Naive B cell (primary cell): ENCODE measurements around the gene USP34. TPM values are rescaled to one million over a fixed set of nuclear protein-coding genes. Genes with fewer than 3 reads are reported as not detected.

Experiments
- ATAC-seq, 2 donors: fragments of 150-1000 bp; cut with Tn5 transposase; 2 replicates each; pipeline ENCODE4 v1.10.0; 2021; ENCODE audit warnings: low read depth in 2 of 2, mild to moderate bottlenecking in 2 of 2, moderate library complexity in 2 of 2
- DNase-seq: peaks from one replicate; pipeline ENCODE4 v3.0.0; 2022
- H3K27ac Mint-ChIP-seq, 6 donors: one replicate each; pipeline ENCODE4 v1.8.0; 2020 to 2022; ENCODE audit warnings: mild to moderate bottlenecking in 6 of 6, mixed read lengths in 6 of 6, moderate library complexity in 5 of 6, inconsistent platforms in 2 of 6
- H3K27me3 Mint-ChIP-seq, 3 donors: one replicate each; pipeline ENCODE4 v1.8.0; 2021 to 2022; ENCODE audit warnings: mixed read lengths in 3 of 3, mild to moderate bottlenecking in 1 of 3
- H3K36me3 Mint-ChIP-seq, 2 donors: one replicate each; pipeline ENCODE4 v1.8.0; 2020 to 2022; ENCODE audit warnings: mixed read lengths in 2 of 2, inconsistent platforms in 1 of 2, mild to moderate bottlenecking in 1 of 2
- H3K4me1 Mint-ChIP-seq, 3 donors: one replicate each; pipeline ENCODE4 v1.8.0; 2020 to 2022; ENCODE audit warnings: mixed read lengths in 3 of 3, inconsistent platforms in 1 of 3, mild to moderate bottlenecking in 1 of 3, moderate library complexity in 1 of 3
- H3K4me3 Mint-ChIP-seq, 8 donors: one replicate each; pipeline ENCODE4 v1.8.0; 2020 to 2022; ENCODE audit warnings: mild to moderate bottlenecking in 8 of 8, mixed read lengths in 8 of 8, moderate library complexity in 8 of 8, inconsistent platforms in 2 of 8
- H3K9me3 Mint-ChIP-seq, 7 donors: one replicate each; pipeline ENCODE4 v1.8.0; 2020 to 2022; ENCODE audit warnings: mixed read lengths in 7 of 7, mild to moderate bottlenecking in 5 of 7, inconsistent platforms in 2 of 7, moderate library complexity in 1 of 7
- polyA plus RNA-seq, 6 donors: library from polyadenylated mRNA; unstranded; fragments of 300-500 nt; fragmentation: Illumina TruSeq; gene quantifications; one replicate each; pipeline ENCODE4 v1.2.3, GENCODE V29; 2021; ENCODE audit warnings: low read depth in 6 of 6

USP34 gene
- polyA plus RNA-seq, 6 donors from 2014 or later = 16.1 to 26.9 (median 21.4) TPM

GRCh38 chr2:61255580-61256437 is 215.1 kb downstream of the USP34 start:
- no peaks in the 10 kb centered on the region for H3K27me3 Mint-ChIP-seq
- H3K4me3 Mint-ChIP-seq = no peak overlapping the region
- H3K27ac Mint-ChIP-seq = peak overlapping the region in 1 of 6 donors; percentile 8
- H3K4me1 Mint-ChIP-seq = no peaks in the 10 kb centered on the region
- ATAC-seq (no peak), DNase-seq (no peak)
- H3K9me3 Mint-ChIP-seq = no peaks in the 10 kb centered on the region
- H3K36me3 Mint-ChIP-seq = peaks cover 11 to 16% of the 10 kb centered on the region in 2 donors

- no peak overlapping the region for H3K4me3 Mint-ChIP-seq
- ATAC-seq (no peak), DNase-seq (no peak)
- no peaks in the 10 kb centered on the region for H3K4me1 Mint-ChIP-seq
- H3K27ac Mint-ChIP-seq = peak overlapping the region in 2 of 6 donors; percentile 18 to 62
- no peaks in the 10 kb centered on the region for H3K27me3 Mint-ChIP-seq
- H3K9me3 Mint-ChIP-seq = no peaks in the 10 kb centered on the region
- peaks cover 11 to 16% of the 10 kb centered on the region in 2 donors for H3K36me3 Mint-ChIP-seq
Observed at GRCh38 chr2:61254536-61254935, 216.4 kb downstream of the USP34 start.

DNA sequence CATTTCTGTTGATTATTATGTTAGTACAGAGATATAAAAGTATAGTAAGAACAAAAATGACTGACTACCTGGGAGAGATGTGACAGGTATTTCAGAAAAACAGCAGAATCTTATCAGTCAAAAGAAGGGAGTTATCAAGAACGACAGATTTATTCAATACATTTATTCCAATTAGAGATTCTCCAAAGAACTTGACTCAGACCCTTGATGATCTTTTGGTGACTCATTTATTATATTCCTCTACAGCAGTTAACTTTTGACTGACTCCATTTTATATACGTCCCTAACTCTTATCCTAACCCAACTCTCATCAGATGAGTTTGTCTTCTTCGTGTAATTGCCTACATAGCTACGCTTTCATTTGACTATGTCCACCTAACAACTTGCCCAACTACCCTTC is 217.8 kb downstream of the USP34 start:
- peak overlapping the region in 2 of 6 donors; percentile 13 to 48 for H3K27ac Mint-ChIP-seq
- no peak for ATAC-seq
- peaks cover 4 to 14% of the 10 kb centered on the region in 2 donors for H3K36me3 Mint-ChIP-seq

DNA sequence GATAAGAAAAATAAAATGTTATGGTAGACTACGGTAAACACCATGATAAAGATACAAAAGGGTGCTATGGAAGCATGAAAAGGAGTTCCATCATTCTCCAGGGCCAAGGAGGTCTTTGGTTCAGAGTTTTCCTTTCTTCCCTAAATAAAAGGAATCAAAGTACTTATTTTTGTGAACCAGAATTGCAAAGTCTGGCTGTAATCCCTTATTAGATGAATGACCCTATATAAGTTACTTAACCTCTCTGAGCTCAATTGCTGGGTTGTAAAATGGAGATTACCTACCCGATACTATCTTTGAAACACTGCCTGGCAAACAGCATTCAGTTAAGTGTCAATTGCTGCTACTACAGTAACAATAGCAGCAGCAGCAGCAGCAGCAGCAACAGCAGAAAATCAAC is 218.9 kb downstream of the USP34 start:
- Mint-ChIP-seq H3K4me3 (no peak overlapping the region), H3K4me1 (no peaks in the 10 kb centered on the region), H3K9me3 (no peaks in the 10 kb centered on the region), H3K27me3 (no peaks in the 10 kb centered on the region), H3K27ac (no peak overlapping the region), H3K36me3 (peaks cover 4 to 16% of the 10 kb centered on the region in 2 donors)
- no peak for ATAC-seq
- DNase-seq = no peak

More for the DNA sequence above, 217.8 kb downstream of the USP34 start:
- Mint-ChIP-seq H3K9me3 (no peaks in the 10 kb centered on the region), H3K27me3 (no peaks in the 10 kb centered on the region), H3K4me1 (no peaks in the 10 kb centered on the region), H3K4me3 (no peak overlapping the region)
- no peak for DNase-seq

DNA sequence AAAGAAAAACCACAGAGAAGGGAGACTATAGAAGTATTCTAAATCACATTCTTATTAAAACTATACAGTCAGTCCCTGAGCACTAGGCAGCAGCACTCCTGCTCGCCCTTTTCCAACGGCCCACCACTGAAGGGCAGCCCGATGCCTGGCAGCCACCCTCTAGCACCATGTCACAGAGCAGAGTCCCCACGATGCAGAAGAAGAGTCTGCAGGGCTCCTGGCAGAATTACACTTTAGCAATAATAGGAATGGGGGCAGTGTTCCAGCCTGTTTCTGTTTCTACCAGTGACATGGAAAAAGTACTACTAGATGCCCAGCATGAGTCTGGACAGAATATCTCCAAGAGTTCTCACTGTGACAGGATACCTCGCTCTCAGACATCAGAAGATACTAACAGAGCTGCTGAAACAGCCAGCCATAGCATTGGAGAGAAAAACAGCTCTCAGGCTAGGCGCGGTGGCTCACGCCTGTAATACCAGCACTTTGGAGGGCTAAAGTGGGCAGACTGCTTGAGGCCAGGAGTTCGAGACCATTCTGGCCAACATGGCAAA is 221.3 kb downstream of the USP34 start:
- no peak overlapping the region for H3K27ac Mint-ChIP-seq

GRCh38 chr2:61247204-61247812 is 223.6 kb downstream of the USP34 start:
- Mint-ChIP-seq H3K4me3 (no peak overlapping the region), H3K4me1 (peaks cover 0 to 3% (median 0%) of the 10 kb centered on the region in 3 donors), H3K27ac (peak overlapping the region in 2 of 6 donors; percentile 4 to 70), H3K9me3 (no peaks in the 10 kb centered on the region), H3K36me3 (peaks cover 14 to 18% of the 10 kb centered on the region in 2 donors), H3K27me3 (no peaks in the 10 kb centered on the region)
- DNase-seq (no peak), ATAC-seq (no peak)

More for the DNA sequence above, 221.3 kb downstream of the USP34 start:
- ATAC-seq (no peak), DNase-seq (no peak)
- Mint-ChIP-seq H3K36me3 (peaks cover 16% of the 10 kb centered on the region in 2 donors), H3K27me3 (no peaks in the 10 kb centered on the region), H3K4me3 (no peak overlapping the region), H3K9me3 (no peaks in the 10 kb centered on the region), H3K4me1 (no peaks in the 10 kb centered on the region)

GRCh38 chr2:61244694-61245093 is 226.2 kb downstream of the USP34 start:
- Mint-ChIP-seq H3K4me3 (no peak overlapping the region), H3K27ac (no peak overlapping the region), H3K4me1 (peaks cover under 1 to 5% (median 4%) of the 10 kb centered on the region in 3 donors), H3K9me3 (no peaks in the 10 kb centered on the region), H3K27me3 (no peaks in the 10 kb centered on the region), H3K36me3 (peaks cover 24 to 26% of the 10 kb centered on the region in 2 donors)
- no peak for DNase-seq
- ATAC-seq = no peak

- DNase-seq = no peak
- peaks cover 17 to 21% (median 17%) of the 10 kb centered on the region in 3 donors for H3K4me1 Mint-ChIP-seq
- H3K27me3 Mint-ChIP-seq = no peaks in the 10 kb centered on the region
- peaks cover 17 to 24% of the 10 kb centered on the region in 2 donors for H3K36me3 Mint-ChIP-seq
- no peak for ATAC-seq
- no peaks in the 10 kb centered on the region for H3K9me3 Mint-ChIP-seq
- no peak overlapping the region for H3K4me3 Mint-ChIP-seq
- H3K27ac Mint-ChIP-seq = no peak overlapping the region
Observed at GRCh38 chr2:61241266-61241665, 229.6 kb downstream of the USP34 start.

- Mint-ChIP-seq H3K4me1 (peaks cover 21 to 22% (median 22%) of the 10 kb centered on the region in 3 donors), H3K9me3 (no peaks in the 10 kb centered on the region), H3K4me3 (peak overlapping the region in 2 of 8 donors; percentile 3 to 67), H3K27ac (peak overlapping the region in 4 of 6 donors; percentile 34 to 73 (median 66)), H3K36me3 (peaks cover 13 to 25% of the 10 kb centered on the region in 2 donors), H3K27me3 (no peaks in the 10 kb centered on the region)
- no peak for DNase-seq
- peak; percentile 47 to 56 for ATAC-seq
Observed at GRCh38 chr2:61238219-61239012, 232.5 kb downstream of the USP34 start.

- no peaks in the 10 kb centered on the region for H3K9me3 Mint-ChIP-seq
- no peaks in the 10 kb centered on the region for H3K27me3 Mint-ChIP-seq
- H3K4me1 Mint-ChIP-seq = peaks cover 17 to 21% (median 18%) of the 10 kb centered on the region in 3 donors
- peak overlapping the region in 3 of 6 donors; percentile 7 to 87 (median 38) for H3K27ac Mint-ChIP-seq
- H3K36me3 Mint-ChIP-seq = peaks cover 12 to 15% of the 10 kb centered on the region in 2 donors
- H3K4me3 Mint-ChIP-seq = no peak overlapping the region
- no peak for ATAC-seq
- no peak for DNase-seq
Observed at GRCh38 chr2:61235716-61236115, 235.2 kb downstream of the USP34 start.

GRCh38 chr2:61233581-61233980 is 237.3 kb downstream of the USP34 start:
- DNase-seq (no peak), ATAC-seq (no peak)
- Mint-ChIP-seq H3K27me3 (no peaks in the 10 kb centered on the region), H3K4me3 (no peak overlapping the region), H3K4me1 (peaks cover 11 to 13% (median 12%) of the 10 kb centered on the region in 3 donors), H3K27ac (peak overlapping the region in 5 of 6 donors; percentile 13 to 94 (median 24)), H3K9me3 (no peaks in the 10 kb centered on the region), H3K36me3 (peaks cover 20 to 24% of the 10 kb centered on the region in 2 donors)

DNA sequence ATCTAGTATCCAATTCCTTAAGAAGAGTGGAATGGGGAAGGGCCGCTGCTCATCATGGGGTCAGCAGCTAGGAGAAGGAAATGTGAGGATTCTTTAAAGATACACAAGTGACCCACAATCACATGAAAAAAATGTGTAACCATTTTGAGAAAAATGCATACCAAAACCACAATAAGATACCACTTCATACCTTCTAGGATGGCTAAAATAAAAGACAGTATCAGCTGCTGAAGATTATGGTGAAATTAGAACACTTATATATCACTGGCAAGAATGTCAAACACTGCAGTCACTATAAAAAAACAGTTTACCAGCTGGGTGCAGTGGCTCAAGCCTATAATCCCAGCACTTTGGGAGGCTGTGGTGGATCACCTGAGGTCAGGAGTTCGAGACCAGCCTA is 241.0 kb downstream of the USP34 start:
- Mint-ChIP-seq H3K4me1 (peaks cover 0 to 8% (median 5%) of the 10 kb centered on the region in 3 donors), H3K27me3 (no peaks in the 10 kb centered on the region), H3K36me3 (peaks cover 20 to 24% of the 10 kb centered on the region in 2 donors), H3K4me3 (no peak overlapping the region), H3K27ac (peak overlapping the region in 1 of 6 donors; percentile 27), H3K9me3 (no peaks in the 10 kb centered on the region)
- no peak for DNase-seq
- ATAC-seq = no peak

GRCh38 chr2:61222567-61222966 is 248.3 kb downstream of the USP34 start:
- Mint-ChIP-seq H3K27ac (no peak overlapping the region), H3K9me3 (no peaks in the 10 kb centered on the region), H3K36me3 (peaks cover 14 to 18% of the 10 kb centered on the region in 2 donors), H3K4me1 (no peaks in the 10 kb centered on the region), H3K27me3 (no peaks in the 10 kb centered on the region), H3K4me3 (no peak overlapping the region)
- DNase-seq (no peak), ATAC-seq (no peak)
